A673 (cell line): Measurements from ENCODE around the gene VAMP1.

Source experiments
- CTCF ChIP-seq: fragments of 300-800, 200-600 bp; sonication (generic); conservative IDR thresholded peaks from 2 replicates; pipeline ENCODE4 v1.5.1; 2017; ENCODE audit warnings: low read depth, mild to moderate bottlenecking, antibody characterized with exemption, low read length, moderate library complexity, mixed read lengths
- EZH2 ChIP-seq: fragments of 200-600 bp; sonication (generic); IDR thresholded peaks from 2 replicates; pipeline ENCODE4 v1.6.1; 2017; ENCODE audit warnings: borderline replicate concordance, low read depth, mild to moderate bottlenecking, mixed read lengths, antibody characterized with exemption, low read length; ENCODE audit not compliant: poor library complexity, severe bottlenecking

- TF ChIP-seq CTCF (no peak), EZH2 (no peak)
Measured at GRCh38 chr12:6450091-6450868, 20.2 kb downstream of the VAMP1 start.
